ENCODE results near the gene DLGAP1. TPM values are rescaled to one million over a fixed set of nuclear protein-coding genes. Genes with fewer than 3 reads are reported as not detected.

DLGAP1 gene
- total and polyA plus RNA-seq, 2 of the 4 experiments (the other 2 are of a cell fraction), result under 0.01 to 0.09 TPM

DNA sequence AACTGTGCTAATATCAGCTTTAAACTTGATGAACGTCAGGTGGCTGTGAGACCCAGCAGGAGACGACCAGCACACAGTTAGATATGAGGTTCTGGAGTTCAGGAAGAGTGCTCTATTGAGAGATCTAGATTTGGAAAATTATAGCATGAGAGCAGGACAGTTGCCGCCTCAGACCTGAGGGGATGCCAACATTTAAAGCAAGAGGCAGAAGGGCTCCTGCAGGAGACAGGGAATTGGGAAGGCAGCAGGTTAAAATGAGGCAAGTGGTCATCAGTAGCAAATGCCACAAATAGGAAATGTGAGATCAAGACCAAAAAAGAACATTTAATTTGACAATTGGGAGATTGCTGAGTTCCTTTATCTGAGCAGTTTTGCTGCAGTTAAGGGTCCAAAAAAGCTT, 533.3 kb downstream of the DLGAP1 start:
- BruUV-seq (replicated peaks), result no TSS peak
- no peak overlapping the region for H3K4me3 ChIP-seq (ENCODE audit: insufficient read depth, low read depth, low read length)
- H2BK15ac ChIP-seq (ENCODE audit: low read depth, low read length), result no peak overlapping the region
- H3K9me3 ChIP-seq (ENCODE audit: control insufficient read depth, insufficient read depth, low read length), result no peaks in the 10 kb centered on the region
- ChIA-PET CTCF (no interaction called here), POLR2A (ENCODE audit: unreplicated experiment) (no interaction called here)
- dilution Hi-C loops (cut with HindIII; ENCODE audit: low sequenced_read_pairs, unreplicated experiment) (no loop called here), in situ Hi-C loops (cut with MboI; ENCODE audit: low sequenced_read_pairs) (no loop called here), intact Hi-C loops (cut with micrococcal nuclease) (no loop called here)
- peaks cover 2% of the 10 kb centered on the region; the same call in 1 of the 2 replicates for H3K9me1 ChIP-seq (ENCODE audit: insufficient read depth, low read length)
- no peak overlapping the region for H3K4me2 ChIP-seq (ENCODE audit: low read depth, low read length)
- DNase-seq, result no peak
- H3K36me3 ChIP-seq (ENCODE audit: control insufficient read depth, insufficient read depth, low read length), result no peaks in the 10 kb centered on the region
- H3K4ac ChIP-seq (ENCODE audit: low read depth, low read length), result 0 out of 2 replicates have a peak overlapping the region, but pooled peaks have one; percentile 7
- H4K8ac ChIP-seq (ENCODE audit: low read depth in 2 of 2, low read length in 2 of 2), result no peak overlapping the region; a peak in 1 of 4 replicates
- peak overlapping the region; percentile 6; the same call in 1 of the 2 replicates for H3K27ac ChIP-seq (ENCODE audit: insufficient read depth, low read length)
- H4K91ac ChIP-seq (ENCODE audit: insufficient read depth, low read depth, low read length), result peak overlapping the region; percentile 68
- 100% methylated on average over 1 of the region's 3 CpGs; no CpG with 5 or more reads in 1 of the 2 experiments for WGBS, 2 experiments (ENCODE audit: extremely low coverage in 2 of 2, insufficient read length in 1 of 2)
- H2BK5ac ChIP-seq (ENCODE audit: low read depth, low read length, poor library complexity, severe bottlenecking), result no peak overlapping the region
- no peak overlapping the region for H2AK5ac ChIP-seq (ENCODE audit: low read depth, low read length)
- H3K4me1 ChIP-seq (ENCODE audit: control insufficient read depth, insufficient read depth, low read length), result peaks cover 14% of the 10 kb centered on the region
- no peak overlapping the region for H2AK9ac ChIP-seq (replicated peaks; ENCODE audit: low read depth, low read length, poor library complexity)
- no peaks in the 10 kb centered on the region; the same call in 1 of the 2 replicates for H3K27me3 ChIP-seq (ENCODE audit: control insufficient read depth, insufficient read depth, low read length)
- H2BK120ac ChIP-seq (ENCODE audit: low read depth, low read length), result 0 out of 2 replicates have a peak overlapping the region, but pooled peaks have one; percentile 55
- peak overlapping the region; percentile 50 for H3K18ac ChIP-seq (ENCODE audit: low read depth, low read length)
- H3K14ac ChIP-seq (replicated peaks; ENCODE audit: low read depth, low read length), result no peak overlapping the region
- H3K56ac ChIP-seq (ENCODE audit: extremely low read depth, insufficient read depth, low read length), result no peak overlapping the region
- 0 out of 2 replicates have a peak overlapping the region, but pooled peaks have one; percentile 55 for H2BK20ac ChIP-seq (ENCODE audit: low read depth, low read length)
- no peak overlapping the region for H4K5ac ChIP-seq (ENCODE audit: low read depth, low read length)
- H3K9ac ChIP-seq (ENCODE audit: low read depth, low read length), result no peak overlapping the region
- TF ChIP-seq MAZ (IDR thresholded peaks at IDR 0.05; ENCODE audit: borderline replicate concordance, low read depth, low read length) (no peak), USF2 (IDR thresholded peaks at IDR 0.05; ENCODE audit: low read depth, low read length) (no peak), RCOR1 (IDR thresholded peaks at IDR 0.05; ENCODE audit: insufficient replicate concordance, low read length) (no peak), MXI1 (IDR thresholded peaks at IDR 0.05; ENCODE audit: borderline replicate concordance, low read depth, low read length) (no peak), FOS (IDR thresholded peaks at IDR 0.05; ENCODE audit: low read depth, low read length) (no peak), CEBPB (IDR thresholded peaks at IDR 0.05; ENCODE audit: low read depth, low read length) (no peak)
- H2AFZ ChIP-seq (replicated peaks; ENCODE audit: low read length, poor library complexity), result no peak overlapping the region
- no peaks in the 10 kb centered on the region for H4K20me1 ChIP-seq (ENCODE audit: insufficient read depth, low read length)
- no peak for ATAC-seq (ENCODE audit: low read depth)
- H3K79me1 ChIP-seq (ENCODE audit: low read depth in 1 of 2, low read length in 2 of 2), result no peaks in the 10 kb centered on the region
- H3K23ac ChIP-seq (ENCODE audit: low read depth, low read length), result no peak overlapping the region
